ENCODE data around the gene PRSS56.

The PRSS56 gene

DNA sequence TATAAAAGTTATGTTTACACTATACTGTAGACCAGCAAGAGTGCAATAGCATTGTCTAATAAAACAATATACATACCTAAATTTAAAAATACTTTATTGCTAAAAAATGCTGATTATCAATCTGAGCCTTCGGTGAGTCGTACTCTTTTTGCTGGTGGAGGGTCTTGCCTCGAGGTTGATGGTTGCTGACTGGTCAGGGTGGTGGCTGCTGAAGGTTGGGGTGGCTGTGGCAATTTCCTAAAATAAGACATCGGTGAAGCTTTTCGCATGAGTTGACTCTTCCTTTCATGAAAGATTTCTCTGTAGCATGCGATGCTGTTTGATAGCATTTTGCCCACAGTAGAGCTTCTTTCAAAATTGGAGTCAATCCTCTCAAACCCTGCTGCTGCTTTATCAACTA is 27.8 kb downstream of the PRSS56 start:
- TF ChIP-seq, protein P1, sequence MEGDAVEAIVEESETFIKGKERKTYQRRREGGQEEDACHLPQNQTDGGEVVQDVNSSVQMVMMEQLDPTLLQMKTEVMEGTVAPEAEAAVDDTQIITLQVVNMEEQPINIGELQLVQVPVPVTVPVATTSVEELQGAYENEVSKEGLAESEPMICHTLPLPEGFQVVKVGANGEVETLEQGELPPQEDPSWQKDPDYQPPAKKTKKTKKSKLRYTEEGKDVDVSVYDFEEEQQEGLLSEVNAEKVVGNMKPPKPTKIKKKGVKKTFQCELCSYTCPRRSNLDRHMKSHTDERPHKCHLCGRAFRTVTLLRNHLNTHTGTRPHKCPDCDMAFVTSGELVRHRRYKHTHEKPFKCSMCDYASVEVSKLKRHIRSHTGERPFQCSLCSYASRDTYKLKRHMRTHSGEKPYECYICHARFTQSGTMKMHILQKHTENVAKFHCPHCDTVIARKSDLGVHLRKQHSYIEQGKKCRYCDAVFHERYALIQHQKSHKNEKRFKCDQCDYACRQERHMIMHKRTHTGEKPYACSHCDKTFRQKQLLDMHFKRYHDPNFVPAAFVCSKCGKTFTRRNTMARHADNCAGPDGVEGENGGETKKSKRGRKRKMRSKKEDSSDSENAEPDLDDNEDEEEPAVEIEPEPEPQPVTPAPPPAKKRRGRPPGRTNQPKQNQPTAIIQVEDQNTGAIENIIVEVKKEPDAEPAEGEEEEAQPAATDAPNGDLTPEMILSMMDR (IDR thresholded peaks at IDR 0.05; ENCODE audit: low read depth, low read length, missing control alignments) = no peak
- no peak for DNase-seq (ENCODE audit: extremely low read depth, low read depth)
- H3K4me3 ChIP-seq (replicated peaks; ENCODE audit: low read depth, low read length) = no peak overlapping the region

GRCh38 chr2:232549655-232550353 is 29.6 kb downstream of the PRSS56 start:
- no peak for DNase-seq (ENCODE audit: extremely low read depth, low read depth)
- TF ChIP-seq, protein P1 (IDR thresholded peaks at IDR 0.05; ENCODE audit: low read depth, low read length, missing control alignments) = no peak
- H3K4me3 ChIP-seq (replicated peaks; ENCODE audit: low read depth, low read length) = peak overlapping the region; percentile 97

DNA sequence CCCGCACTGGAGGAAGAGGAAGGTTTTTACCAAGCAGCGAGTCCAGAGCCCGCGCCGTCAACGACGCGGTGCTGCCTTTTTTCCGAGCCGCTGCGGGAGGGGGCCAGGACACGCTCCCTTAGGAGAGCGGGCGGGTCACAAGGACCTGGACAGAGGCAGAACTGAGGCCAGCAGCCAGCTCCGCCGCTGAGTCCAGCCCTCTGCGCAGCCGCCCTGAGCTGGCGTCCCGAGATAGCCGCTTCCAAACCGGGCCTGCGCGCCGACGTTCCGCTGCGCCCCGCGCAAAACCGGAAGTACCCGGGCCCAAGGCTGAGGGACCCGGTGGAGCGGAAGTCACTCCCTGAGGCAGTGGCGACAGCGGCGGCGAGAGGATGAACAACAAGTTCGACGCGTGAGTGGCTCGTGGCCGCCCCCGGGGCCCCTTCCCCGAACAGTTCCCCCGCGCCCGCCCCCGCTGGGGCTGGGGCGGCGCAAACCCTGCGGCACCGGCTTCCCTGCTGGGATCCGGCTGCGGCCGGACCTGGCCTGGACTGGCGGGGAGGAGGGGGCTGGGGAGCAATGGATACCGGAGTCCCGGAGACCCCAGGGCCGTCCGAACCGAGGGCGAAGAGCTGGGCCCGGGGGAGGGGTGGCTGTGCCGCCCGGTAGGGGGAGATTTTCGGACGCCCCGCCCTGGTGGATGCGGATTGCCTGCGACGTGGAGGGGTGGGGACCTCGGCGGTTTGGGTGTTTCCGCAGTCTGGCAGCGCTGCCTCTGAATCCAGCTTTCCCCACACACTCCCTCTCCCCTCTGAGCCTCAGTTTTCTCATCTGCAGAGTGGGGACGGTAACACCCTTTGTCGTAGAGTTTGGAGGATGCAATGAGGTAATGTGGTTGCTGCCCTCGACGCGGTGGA is 30.4 kb downstream of the PRSS56 start, which contains the start of the genes EIF4E2 and TIGD1:
Gene EIF4E2, plus strand, starts transcription at position 336 of the 896 bp plus-strand sequence. Its CDS starts 36 bp downstream, at position 372.
Gene TIGD1, minus strand, starts transcription at position 204 of the 896 bp plus-strand sequence. CDS start 675 bp downstream, outside the sequence.
- peak; percentile 72 for DNase-seq (ENCODE audit: extremely low read depth, low read depth)
- TF ChIP-seq, protein P1 (IDR thresholded peaks at IDR 0.05; ENCODE audit: low read depth, low read length, missing control alignments) = peak; percentile 22
- peak within 1 kb of the TSS; percentile 97 for H3K4me3 ChIP-seq (replicated peaks; ENCODE audit: low read depth, low read length)

GRCh38 chr2:232551250-232551638 is 31.1 kb downstream of the PRSS56 start:
- TF ChIP-seq, protein P1 (IDR thresholded peaks at IDR 0.05; ENCODE audit: low read depth, low read length, missing control alignments) = no peak
- no peak for DNase-seq (ENCODE audit: extremely low read depth, low read depth)
- peak overlapping the region; percentile 97 for H3K4me3 ChIP-seq (replicated peaks; ENCODE audit: low read depth, low read length)

DNA sequence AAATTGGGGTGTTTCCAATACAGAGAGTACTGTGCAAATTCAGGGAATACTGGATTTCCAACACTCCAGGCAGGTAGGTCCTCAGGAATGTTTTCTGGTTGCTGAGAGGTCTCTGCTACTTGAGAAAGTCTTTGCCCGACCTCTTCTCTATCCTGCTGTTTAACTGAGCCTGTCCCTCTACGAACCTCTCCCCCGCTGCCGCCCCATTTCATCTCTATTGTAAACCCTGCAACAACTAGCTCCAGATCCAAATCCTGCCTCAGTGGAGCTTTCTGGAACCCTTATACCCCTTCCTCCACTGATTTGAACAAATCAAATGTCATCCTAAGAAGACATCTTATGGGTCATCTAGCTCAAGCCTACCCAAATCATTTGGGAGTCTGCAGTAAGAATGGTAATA is 31.6 kb downstream of the PRSS56 start:
- TF ChIP-seq, protein P1 (IDR thresholded peaks at IDR 0.05; ENCODE audit: low read depth, low read length, missing control alignments) = no peak
- no peak for DNase-seq (ENCODE audit: extremely low read depth, low read depth)
- H3K4me3 ChIP-seq (replicated peaks; ENCODE audit: low read depth, low read length) = peak overlapping the region; percentile 97

GRCh38 chr2:232556426-232556825 is 36.2 kb downstream of the PRSS56 start:
- no peak for DNase-seq (ENCODE audit: extremely low read depth, low read depth)
- H3K4me3 ChIP-seq (replicated peaks; ENCODE audit: low read depth, low read length) = no peak overlapping the region
- TF ChIP-seq, protein P1 (IDR thresholded peaks at IDR 0.05; ENCODE audit: low read depth, low read length, missing control alignments) = no peak

Data from HFF-Myc (cell line).